ENCODE data around the gene SUMO4. TPM values are rescaled to one million over a fixed set of nuclear protein-coding genes. Genes with fewer than 3 reads are reported as not detected.

SUMO4 gene
- total RNA-seq, 1 experiment from 2014 or later: 2.9 TPM

GRCh38 chr6:149371154-149371553, 28.9 kb upstream of the SUMO4 start:
- TF ChIP-seq CTCF (IDR thresholded peaks at IDR 0.05; ENCODE audit: unreplicated experiment): no peak
- Mint-ChIP-seq H3K4me3 (ENCODE audit: low read depth, unreplicated experiment) (no peak overlapping the region), H3K36me3 (ENCODE audit: insufficient read depth, unreplicated experiment) (no peaks in the 10 kb centered on the region), H3K9me3 (ENCODE audit: low read depth, unreplicated experiment) (no peaks in the 10 kb centered on the region), H3K27me3 (ENCODE audit: unreplicated experiment) (no peaks in the 10 kb centered on the region), H3K27ac (ENCODE audit: unreplicated experiment) (peak overlapping the region; percentile 53), H3K4me1 (ENCODE audit: low read depth, unreplicated experiment) (peaks cover 8% of the 10 kb centered on the region)
- intact Hi-C loops (cut with micrococcal nuclease; ENCODE audit: unreplicated experiment): no loop called here
- CTCF ChIA-PET: interaction anchor here (0.7 kb wide), 1 partner anchor 357 kb away, joined by 6 read pairs; no protein-coding TSS in a partner anchor
- DNase-seq: no peak
- BruUV-seq (replicated peaks): no TSS peak

- no peak for DNase-seq
- no TSS peak for BruUV-seq (replicated peaks)
- no peak overlapping the region for H3K27ac Mint-ChIP-seq (ENCODE audit: unreplicated experiment)
- CTCF ChIA-PET: no interaction called here
- no peak overlapping the region for H3K4me3 Mint-ChIP-seq (ENCODE audit: low read depth, unreplicated experiment)
- no peaks in the 10 kb centered on the region for H3K36me3 Mint-ChIP-seq (ENCODE audit: insufficient read depth, unreplicated experiment)
- no peaks in the 10 kb centered on the region for H3K9me3 Mint-ChIP-seq (ENCODE audit: low read depth, unreplicated experiment)
- peaks cover 8% of the 10 kb centered on the region for H3K4me1 Mint-ChIP-seq (ENCODE audit: low read depth, unreplicated experiment)
- TF ChIP-seq CTCF (IDR thresholded peaks at IDR 0.05; ENCODE audit: unreplicated experiment): no peak
- no peaks in the 10 kb centered on the region for H3K27me3 Mint-ChIP-seq (ENCODE audit: unreplicated experiment)
- intact Hi-C loops (cut with micrococcal nuclease; ENCODE audit: unreplicated experiment): no loop called here
Measured at GRCh38 chr6:149372062-149372461, 28.0 kb upstream of the SUMO4 start.

- peaks cover 3% of the 10 kb centered on the region for H3K36me3 Mint-ChIP-seq (ENCODE audit: insufficient read depth, unreplicated experiment)
- H3K27me3 Mint-ChIP-seq (ENCODE audit: unreplicated experiment): no peaks in the 10 kb centered on the region
- TF ChIP-seq CTCF (IDR thresholded peaks at IDR 0.05; ENCODE audit: unreplicated experiment): no peak
- no peak overlapping the region for H3K4me3 Mint-ChIP-seq (ENCODE audit: low read depth, unreplicated experiment)
- peaks cover 8% of the 10 kb centered on the region for H3K4me1 Mint-ChIP-seq (ENCODE audit: low read depth, unreplicated experiment)
- no peak for DNase-seq
- H3K27ac Mint-ChIP-seq (ENCODE audit: unreplicated experiment): no peak overlapping the region
- intact Hi-C loops (cut with micrococcal nuclease; ENCODE audit: unreplicated experiment): no loop called here
- BruUV-seq (replicated peaks): no TSS peak
- H3K9me3 Mint-ChIP-seq (ENCODE audit: low read depth, unreplicated experiment): no peaks in the 10 kb centered on the region
- CTCF ChIA-PET: no interaction called here
Measured at GRCh38 chr6:149373511-149373910, 26.6 kb upstream of the SUMO4 start.

- intact Hi-C loops (cut with micrococcal nuclease; ENCODE audit: unreplicated experiment): no loop called here
- CTCF ChIA-PET: no interaction called here
- Mint-ChIP-seq H3K9me3 (ENCODE audit: low read depth, unreplicated experiment) (no peaks in the 10 kb centered on the region), H3K4me3 (ENCODE audit: low read depth, unreplicated experiment) (no peak overlapping the region), H3K36me3 (ENCODE audit: insufficient read depth, unreplicated experiment) (peaks cover 9% of the 10 kb centered on the region), H3K4me1 (ENCODE audit: low read depth, unreplicated experiment) (no peaks in the 10 kb centered on the region), H3K27ac (ENCODE audit: unreplicated experiment) (no peak overlapping the region), H3K27me3 (ENCODE audit: unreplicated experiment) (no peaks in the 10 kb centered on the region)
- BruUV-seq (replicated peaks): no TSS peak
- TF ChIP-seq CTCF (IDR thresholded peaks at IDR 0.05; ENCODE audit: unreplicated experiment): no peak
- no peak for DNase-seq
Measured at GRCh38 chr6:149379977-149380376, 20.1 kb upstream of the SUMO4 start.
